AG04450 (cell line): ENCODE data around the gene OGFOD2. TPM values are rescaled to one million over a fixed set of nuclear protein-coding genes. Genes with fewer than 3 reads are reported as not detected.

Experiments used
- CTCF ChIA-PET: fragments of 300-600, 350-600 bp; formaldehyde crosslinking; extraction: SDS; loops from one replicate; lab custom pipeline; 2022; ENCODE audit warnings: antibody characterized with exemption, inconsistent platforms; lab: Charles Lee
- POLR2A ChIA-PET: fragments of 350-600 bp; formaldehyde crosslinking; extraction: SDS; loops from one replicate; lab custom pipeline; 2021; ENCODE audit warnings: antibody characterized with exemption, inconsistent platforms; lab: Yijun Ruan, JAX
- DNase-seq: peaks from one replicate; pipeline ENCODE4 v3.0.0-alpha.2; 2011; ENCODE audit warnings: low read depth, low spot score
- H3K27ac ChIP-seq: one replicate; pipeline ENCODE4 v1.5.1; 2012; ENCODE audit warnings: low read depth, low read length, control low read depth
- H3K27me3 ChIP-seq: one replicate; pipeline ENCODE4 v1.6.0; 2012; ENCODE audit warnings: low read length; ENCODE audit not compliant: control insufficient read depth, insufficient read depth
- H3K4me3 ChIP-seq: 2 replicates; pipeline ENCODE4 v1.5.1; 2011; ENCODE audit warnings: mild to moderate bottlenecking, low read depth, low read length, control low read depth
- H3K9me3 ChIP-seq: 2 replicates; pipeline ENCODE4 v1.5.1; 2012; ENCODE audit warnings: low read length; ENCODE audit not compliant: control insufficient read depth, insufficient read depth
- CTCF ChIP-seq: IDR thresholded peaks from 2 replicates; pipeline ENCODE4 v1.5.1; 2011; ENCODE audit warnings: low read depth, low read length, control low read depth, inconsistent platforms
- polyA plus RNA-seq: library from polyadenylated mRNA; depleted of rRNA; stranded (reverse); fragments of >200 nt; gene quantifications from 2 replicates; pipeline ENCODE4 v1.2.3, GENCODE V29; 2011

The OGFOD2 gene
- polyA plus RNA-seq, 1 experiment = 6.1 TPM

- no peak for DNase-seq
- no peak for TF ChIP-seq CTCF
- POLR2A ChIA-PET = no interaction called here
- no peaks in the 10 kb centered on the region; the same call in 1 of the 2 replicates for H3K9me3 ChIP-seq
- no peak overlapping the region for H3K27ac ChIP-seq
- no peak overlapping the region for H3K4me3 ChIP-seq
- CTCF ChIA-PET = interaction anchor here (1.0 kb wide), 1 partner anchor 246 kb away, joined by 3 read pairs; no protein-coding TSS in a partner anchor
- no peaks in the 10 kb centered on the region for H3K27me3 ChIP-seq
Observed at GRCh38 chr12:122991623-122992275, 16.7 kb downstream of the OGFOD2 start.

- H3K27ac ChIP-seq = no peak overlapping the region
- no peak for TF ChIP-seq CTCF
- POLR2A ChIA-PET = no interaction called here
- no peak overlapping the region for H3K4me3 ChIP-seq
- DNase-seq = no peak
- CTCF ChIA-PET = no interaction called here
- no peaks in the 10 kb centered on the region for H3K27me3 ChIP-seq
- H3K9me3 ChIP-seq = no peaks in the 10 kb centered on the region; the same call in 1 of the 2 replicates
Observed at GRCh38 chr12:122992386-122992785, 17.3 kb downstream of the OGFOD2 start.

- ChIA-PET POLR2A (no interaction called here), CTCF (no interaction called here)
- H3K27ac ChIP-seq = no peak overlapping the region
Observed at GRCh38 chr12:122994140-122994675, 19.2 kb downstream of the OGFOD2 start.

GRCh38 chr12:122994781-122995502, 19.9 kb downstream of the OGFOD2 start:
- no peak for DNase-seq

More at GRCh38 chr12:122994140-122994675, 19.2 kb downstream of the OGFOD2 start:
- Histone ChIP-seq H3K4me3 (no peak overlapping the region), H3K9me3 (no peaks in the 10 kb centered on the region; the same call in 1 of the 2 replicates), H3K27me3 (no peaks in the 10 kb centered on the region)
- no peak for TF ChIP-seq CTCF
- no peak for DNase-seq

More at GRCh38 chr12:122994781-122995502, 19.9 kb downstream of the OGFOD2 start:
- Histone ChIP-seq H3K27ac (no peak overlapping the region), H3K4me3 (no peak overlapping the region), H3K27me3 (no peaks in the 10 kb centered on the region), H3K9me3 (no peaks in the 10 kb centered on the region; the same call in 1 of the 2 replicates)
- no peak for TF ChIP-seq CTCF
- CTCF ChIA-PET = no interaction called here
- POLR2A ChIA-PET = no interaction called here
